ENCODE data around the gene MT2A.
"Not testable (repeated sequence)": the region's sequence is repeated elsewhere in the genome, so short reads cannot be mapped to it uniquely, and the experiment has no call there.

The MT2A gene

GRCh38 chr16:56608043-56608875, at the start of gene MT2A:
Gene MT2A (plus strand): TSS chr16:56608584. CDS start chr16:56608656, 72 bp downstream.
- peak; percentile 91 for DNase-seq

GRCh38 chr16:56559109-56559508, 49.3 kb upstream of the MT2A start:
- no peak for DNase-seq

GRCh38 chr16:56560447-56560846, 47.9 kb upstream of the MT2A start:
- no peak for DNase-seq

- no peak for DNase-seq
These were observed 47.3 kb upstream of the MT2A start for GRCh38 chr16:56561126-56561525.

- DNase-seq, result no peak
These were observed 43.4 kb upstream of the MT2A start, which contains the start of gene MT4 for GRCh38 chr16:56564793-56565477. Gene MT4 (plus strand): TSS chr16:56565073. CDS start chr16:56565129, 56 bp downstream.

- no peak for DNase-seq
These were observed 38.4 kb upstream of the MT2A start for GRCh38 chr16:56569971-56570370.

- DNase-seq, result no peak
These were observed 36.9 kb upstream of the MT2A start for GRCh38 chr16:56571525-56571924.

- no peak for DNase-seq
These were observed 33.8 kb upstream of the MT2A start for GRCh38 chr16:56574625-56575024.

- no peak for DNase-seq
These were observed 31.6 kb upstream of the MT2A start for GRCh38 chr16:56576585-56577299.

- DNase-seq, result no peak
These were observed 31.1 kb upstream of the MT2A start for GRCh38 chr16:56577300-56577625.

GRCh38 chr16:56580391-56581048, 27.9 kb upstream of the MT2A start:
- DNase-seq, result no peak

- DNase-seq, result not testable (repeated sequence)
These were observed 25.5 kb upstream of the MT2A start for GRCh38 chr16:56582911-56583310.

- DNase-seq, result no peak
These were observed 24.8 kb upstream of the MT2A start for GRCh38 chr16:56583351-56584168.

GRCh38 chr16:56584276-56584675, 24.1 kb upstream of the MT2A start:
- no peak for DNase-seq

GRCh38 chr16:56588781-56589140, 19.6 kb upstream of the MT2A start:
- DNase-seq, result no peak

- DNase-seq, result peak; percentile 39
These were observed 19.0 kb upstream of the MT2A start, which contains the start of gene MT3 for GRCh38 chr16:56589141-56590039. Gene MT3 (plus strand): TSS chr16:56589528. CDS start chr16:56589591, 63 bp downstream.

- no peak for DNase-seq
These were observed 16.9 kb upstream of the MT2A start for GRCh38 chr16:56591377-56592060.

- DNase-seq, result no peak
These were observed 14.7 kb upstream of the MT2A start for GRCh38 chr16:56593573-56594291.

- DNase-seq, result no peak
These were observed 14.1 kb upstream of the MT2A start for GRCh38 chr16:56594292-56594619.
